H9 (cell line): Measurements from ENCODE around the gene ULK2. TPM values are rescaled to one million over a fixed set of nuclear protein-coding genes. Genes with fewer than 3 reads are reported as not detected.

Experiments used
- DNase-seq: peaks from one replicate; pipeline ENCODE4 v3.0.0-alpha.2; 2017
- H2AFZ ChIP-seq: one replicate; pipeline ENCODE4 v1.6.1; 2013; ENCODE audit warnings: mild to moderate bottlenecking, low read length, control low read depth, moderate library complexity
- H2AK5ac ChIP-seq: 2 replicates; pipeline ENCODE4 v1.6.1; 2013; ENCODE audit warnings: low read length, control low read depth, mixed read lengths; ENCODE audit not compliant: insufficient read length
- H2BK120ac ChIP-seq: one replicate; pipeline ENCODE4 v1.6.1; 2013; ENCODE audit warnings: low read depth, mild to moderate bottlenecking, low read length, control low read depth, inconsistent platforms; ENCODE audit not compliant: poor library complexity, severe bottlenecking
- H2BK12ac ChIP-seq: 2 replicates; pipeline ENCODE4 v1.6.1; 2013; ENCODE audit warnings: low read length, control low read depth, mixed read lengths, low read depth; ENCODE audit not compliant: insufficient read length
- H2BK15ac ChIP-seq: 2 replicates; pipeline ENCODE4 v1.6.1; 2013; ENCODE audit warnings: low read depth, low read length, control low read depth
- H2BK20ac ChIP-seq: one replicate; pipeline ENCODE4 v1.6.1; 2013; ENCODE audit warnings: low read depth, mild to moderate bottlenecking, low read length, control low read depth, inconsistent platforms; ENCODE audit not compliant: poor library complexity, severe bottlenecking
- H2BK5ac ChIP-seq: 2 replicates; pipeline ENCODE4 v1.6.1; 2013; ENCODE audit warnings: low read length, control low read depth, mixed read lengths; ENCODE audit not compliant: insufficient read length
- H3K14ac ChIP-seq: 2 replicates; pipeline ENCODE4 v1.6.1; 2013; ENCODE audit warnings: low read length, control low read depth; ENCODE audit not compliant: insufficient read depth
- H3K18ac ChIP-seq: 2 replicates; pipeline ENCODE4 v1.6.1; 2013; ENCODE audit warnings: low read depth, mild to moderate bottlenecking, mixed read lengths, low read length, control low read depth; ENCODE audit not compliant: insufficient read length
- H3K23ac ChIP-seq: 2 replicates; pipeline ENCODE4 v1.6.1; 2013; ENCODE audit warnings: low read length, control low read depth, mixed read lengths, low read depth; ENCODE audit not compliant: insufficient read length
- H3K23me2 ChIP-seq: 2 replicates; pipeline ENCODE4 v1.6.1; 2013; ENCODE audit warnings: low read depth, mild to moderate bottlenecking, mixed read lengths, low read length, control low read depth; ENCODE audit not compliant: insufficient read length, poor library complexity, severe bottlenecking
- H3K27ac ChIP-seq: 2 replicates; pipeline ENCODE4 v1.5.1; 2013; ENCODE audit warnings: low read length, control low read depth, mixed read lengths, low read depth; ENCODE audit not compliant: insufficient read length
- H3K27me3 ChIP-seq: 2 replicates; pipeline ENCODE4 v1.6.1; 2013; ENCODE audit warnings: low read length, control low read depth, inconsistent platforms; ENCODE audit not compliant: insufficient read depth
- H3K4ac ChIP-seq: 2 replicates; pipeline ENCODE4 v1.6.1; 2013; ENCODE audit warnings: low read depth, mild to moderate bottlenecking, control low read depth, inconsistent platforms, low read length, moderate library complexity
- H3K4me1 ChIP-seq: 2 replicates; pipeline ENCODE4 v1.6.1; 2013; ENCODE audit warnings: low read length, control low read depth, inconsistent platforms; ENCODE audit not compliant: insufficient read depth
- H3K4me2 ChIP-seq: 2 replicates; pipeline ENCODE4 v1.6.1; 2013; ENCODE audit warnings: low read length, control low read depth, mixed read lengths; ENCODE audit not compliant: insufficient read length, insufficient read depth
- H3K56ac ChIP-seq: 2 replicates; pipeline ENCODE4 v1.6.1; 2013; ENCODE audit warnings: low read depth, mild to moderate bottlenecking, mixed read lengths, low read length, control low read depth; ENCODE audit not compliant: insufficient read length
- H3K79me1 ChIP-seq: 2 replicates; pipeline ENCODE4 v1.6.1; 2013; ENCODE audit warnings: low read depth, mild to moderate bottlenecking, moderate library complexity, low read length, control low read depth, inconsistent platforms; ENCODE audit not compliant: insufficient read depth, poor library complexity, severe bottlenecking
- H3K79me2 ChIP-seq: 2 replicates; pipeline ENCODE4 v1.6.1; 2013; ENCODE audit warnings: low read length, control low read depth, inconsistent platforms; ENCODE audit not compliant: insufficient read depth
- H3K9ac ChIP-seq: 2 replicates; pipeline ENCODE4 v1.6.1; 2013; ENCODE audit warnings: low read length, control low read depth, mixed read lengths; ENCODE audit not compliant: insufficient read length; ENCODE audit errors: extremely low read depth
- H3K9me3 ChIP-seq: one replicate; pipeline ENCODE4 v1.6.1; 2013; ENCODE audit warnings: low read depth, low read length, inconsistent platforms; ENCODE audit not compliant: control insufficient read depth
- H3T11ph ChIP-seq: one replicate; pipeline ENCODE4 v1.6.1; 2013; ENCODE audit warnings: mild to moderate bottlenecking, low read length, control low read depth, inconsistent platforms
- H4K20me1 ChIP-seq: one replicate; pipeline ENCODE4 v1.6.1; 2013; ENCODE audit not compliant: control insufficient read depth, insufficient read length, insufficient read depth
- H4K5ac ChIP-seq: 2 replicates; pipeline ENCODE4 v1.6.1; 2013; ENCODE audit warnings: low read depth, mild to moderate bottlenecking, mixed read lengths, low read length, control low read depth; ENCODE audit not compliant: insufficient read length
- H4K8ac ChIP-seq: replicated peaks from 2 replicates; pipeline ENCODE4 v1.6.1; 2013; ENCODE audit warnings: low read length, control low read depth, mixed read lengths, low read depth; ENCODE audit not compliant: insufficient read length
- H4K91ac ChIP-seq: 2 replicates; pipeline ENCODE4 v1.6.1; 2013; ENCODE audit warnings: low read depth, mild to moderate bottlenecking, moderate library complexity, mixed read lengths, low read length, control low read depth; ENCODE audit not compliant: insufficient read length
- H3K27ac Mint-ChIP-seq, 3 experiments: 2 replicates in 2 of 3; 3 replicates in 1 of 3; pipeline ENCODE4 v1.8.0; 2020 to 2021; ENCODE audit warnings: mixed read lengths in 3 of 3, mild to moderate bottlenecking in 1 of 3, moderate library complexity in 1 of 3
- H3K27me3 Mint-ChIP-seq: 2 replicates; pipeline ENCODE4 v1.8.0; 2021; ENCODE audit warnings: low read depth, mild to moderate bottlenecking, moderate library complexity, mixed read lengths
- H3K36me3 Mint-ChIP-seq, 3 experiments: 2 replicates in 2 of 3; 3 replicates in 1 of 3; pipeline ENCODE4 v1.8.0; 2020 to 2021; ENCODE audit warnings: low read depth in 3 of 3, mixed read lengths in 3 of 3; ENCODE audit not compliant: insufficient read depth in 1 of 3
- H3K4me1 Mint-ChIP-seq, 2 experiments: 2 replicates each; pipeline ENCODE4 v1.8.0; 2020; ENCODE audit warnings: mixed read lengths in 2 of 2
- H3K4me3 Mint-ChIP-seq, 2 experiments: 2 replicates in 1 of 2; 3 replicates in 1 of 2; pipeline ENCODE4 v1.8.0; 2020 to 2021; ENCODE audit warnings: mild to moderate bottlenecking in 2 of 2, mixed read lengths in 2 of 2, moderate library complexity in 1 of 2
- H3K9me3 Mint-ChIP-seq, 2 experiments: 2 replicates in 1 of 2; 3 replicates in 1 of 2; pipeline ENCODE4 v1.8.0; 2020; ENCODE audit warnings: mild to moderate bottlenecking in 2 of 2, mixed read lengths in 2 of 2, moderate library complexity in 1 of 2
- CTCF ChIP-seq: fragments of 200-600 bp; sonication (generic); conservative IDR thresholded peaks from 3 replicates; pipeline ENCODE4 v1.8.0; 2021; ENCODE audit warnings: antibody characterized with exemption, mild to moderate bottlenecking
- WGBS: extraction: QIAGEN DNeasy Blood & Tissue Kit; methylation state at CpG from one replicate; pipeline ENCODE4 v1.1.7; 2013; ENCODE audit warnings: missing lambda C conversion rate, low lambda C conversion rate, mixed read lengths; ENCODE audit not compliant: insufficient read length; ENCODE audit errors: extremely low coverage; 5-methylcytosine and 5-hydroxymethylcytosine counted together
- total RNA-seq: library from RNA; stranded (reverse); gene quantifications from 2 replicates; pipeline ENCODE4 v1.2.1, GENCODE V29; 2021

Gene ULK2
- total RNA-seq, 1 experiment from 2014 or later: 11.5 TPM

- H3K27me3 Mint-ChIP-seq: no peaks in the 10 kb centered on the region
- Histone ChIP-seq H3K4me1 (no peaks in the 10 kb centered on the region), H3K56ac (no peak overlapping the region), H2AFZ (no peak overlapping the region), H2BK12ac (no peak overlapping the region), H3K9me3 (no peaks in the 10 kb centered on the region), H3K23ac (no peak overlapping the region), H3K18ac (no peak overlapping the region), H3K4ac (no peak overlapping the region), H2AK5ac (no peak overlapping the region), H2BK120ac (no peak overlapping the region), H3K9ac (no peak overlapping the region), H4K20me1 (no peaks in the 10 kb centered on the region), H3K27me3 (no peaks in the 10 kb centered on the region), H3K79me1 (no peaks in the 10 kb centered on the region), H4K91ac (no peak overlapping the region), H2BK5ac (no peak overlapping the region), H3K79me2 (no peaks in the 10 kb centered on the region), H3K14ac (no peak overlapping the region), H4K5ac (no peak overlapping the region), H4K8ac (no peak overlapping the region), H3T11ph (no peak overlapping the region), H2BK15ac (no peak overlapping the region), H3K23me2 (no peaks in the 10 kb centered on the region), H3K4me2 (no peak overlapping the region), H2BK20ac (no peak overlapping the region), H3K27ac (no peak overlapping the region)
- no peaks in the 10 kb centered on the region for H3K9me3 Mint-ChIP-seq
- H3K36me3 Mint-ChIP-seq: no peaks in the 10 kb centered on the region
- DNase-seq: no peak
- TF ChIP-seq CTCF: no peak
- WGBS: no CpG with 5 or more reads among the region's 8 CpGs
- no peak overlapping the region for H3K4me3 Mint-ChIP-seq
- H3K4me1 Mint-ChIP-seq: no peaks in the 10 kb centered on the region
- H3K27ac Mint-ChIP-seq: no peak overlapping the region
These were observed 15.9 kb upstream of the ULK2 start for GRCh38 chr17:19883537-19884215.
